ENCODE measurements around the gene HOXA9. TPM values are rescaled to one million over a fixed set of nuclear protein-coding genes. Genes with fewer than 3 reads are reported as not detected.

The HOXA9 gene
- total RNA-seq, 6 donors from 2014 or later, result 0.30 to 6.1 (median 0.49) TPM; not detected in 1

- DNase-seq (peak; percentile 17 to 84), ATAC-seq (ENCODE audit: low FRiP score in 2 of 2) (no peak)
- Histone ChIP-seq H3K4me1 (peaks cover 24 to 43% (median 33%) of the 10 kb centered on the region in 4 donors), H3K4me3 (peak within 1 kb of the TSS; percentile 3 to 53 (median 40)), H3K27ac (no peak within 1 kb of the TSS), H3K9me3 (peaks cover 0 to 6% (median 0%) of the 10 kb centered on the region in 4 donors), H3K27me3 (peaks cover 2 to 95% (median 69%) of the 10 kb centered on the region in 4 donors), H3K36me3 (no peaks in the 10 kb centered on the region)
- no peak for TF ChIP-seq CTCF (IDR thresholded peaks at IDR 0.05)
- TF ChIP-seq EP300 (IDR thresholded peaks at IDR 0.05), result no peak
- TF ChIP-seq POLR2A (IDR thresholded peaks at IDR 0.05), result no peak
- no peak for TF ChIP-seq POLR2AphosphoS5 (IDR thresholded peaks at IDR 0.05)
- WGBS, 2 donors, result 10 to 34% methylated on average over 4 to 56 of the region's 82 CpGs
Observed at GRCh38 chr7:27173956-27174873, 8.9 kb upstream of the HOXA9 start, which contains the start of gene HOXA10. TSS of gene HOXA10 (minus strand) at chr7:27174320. CDS start at chr7:27174306, 14 bp downstream.

GRCh38 chr7:27173511-27173955 lies 8.2 kb upstream of the HOXA9 start:
- Histone ChIP-seq H3K36me3 (no peaks in the 10 kb centered on the region), H3K27me3 (peaks cover 2 to 95% (median 73%) of the 10 kb centered on the region in 4 donors), H3K4me1 (peaks cover 24 to 44% (median 33%) of the 10 kb centered on the region in 4 donors), H3K4me3 (peak overlapping the region; percentile 3 to 53 (median 40)), H3K27ac (no peak overlapping the region), H3K9me3 (peaks cover 0 to 6% (median 0%) of the 10 kb centered on the region in 4 donors)
- 2 to 8% methylated on average over 10 of the region's 59 CpGs for WGBS, 2 donors
- ATAC-seq (ENCODE audit: low FRiP score in 2 of 2), result peak in 1 of 2 donors; percentile 76
- TF ChIP-seq EP300 (IDR thresholded peaks at IDR 0.05), result no peak
- TF ChIP-seq POLR2AphosphoS5 (IDR thresholded peaks at IDR 0.05), result no peak
- no peak for TF ChIP-seq CTCF (IDR thresholded peaks at IDR 0.05)
- peak; percentile 47 to 91 for DNase-seq

- no peak overlapping the region for H3K27ac ChIP-seq
- H3K4me3 ChIP-seq, result peak overlapping the region; percentile 3 to 53 (median 40)
- WGBS, 2 donors, result 2 to 3% methylated on average over 23 of the region's 58 CpGs
- TF ChIP-seq POLR2AphosphoS5 (IDR thresholded peaks at IDR 0.05) (no peak), POLR2A (IDR thresholded peaks at IDR 0.05) (no peak), CTCF (IDR thresholded peaks at IDR 0.05) (no peak), EP300 (IDR thresholded peaks at IDR 0.05) (no peak)
- H3K4me1 ChIP-seq, result peaks cover 24 to 44% (median 33%) of the 10 kb centered on the region in 4 donors
- peak; percentile 17 to 87 for DNase-seq
- peak in 1 of 2 donors; percentile 44 for ATAC-seq (ENCODE audit: low FRiP score in 2 of 2)
- H3K36me3 ChIP-seq, result no peaks in the 10 kb centered on the region
- H3K9me3 ChIP-seq, result peaks cover 0 to 6% (median 0%) of the 10 kb centered on the region in 4 donors
- H3K27me3 ChIP-seq, result peaks cover 2 to 95% (median 77%) of the 10 kb centered on the region in 4 donors
Observed at GRCh38 chr7:27172823-27173510, 7.6 kb upstream of the HOXA9 start.

- no peaks in the 10 kb centered on the region for H3K36me3 ChIP-seq
- H3K4me1 ChIP-seq, result peaks cover 24 to 44% (median 34%) of the 10 kb centered on the region in 4 donors
- TF ChIP-seq POLR2AphosphoS5 (IDR thresholded peaks at IDR 0.05) (no peak), CTCF (IDR thresholded peaks at IDR 0.05) (no peak), POLR2A (IDR thresholded peaks at IDR 0.05) (no peak), EP300 (IDR thresholded peaks at IDR 0.05) (no peak)
- DNase-seq (peak in 1 of 2 donors; percentile 8), ATAC-seq (ENCODE audit: low FRiP score in 2 of 2) (no peak)
- peaks cover 2 to 96% (median 78%) of the 10 kb centered on the region in 4 donors for H3K27me3 ChIP-seq
- H3K9me3 ChIP-seq, result peaks cover 0 to 6% (median 0%) of the 10 kb centered on the region in 4 donors
- WGBS, 2 donors, result 19 to 20% methylated on average over 5 to 10 of the region's 10 CpGs
- H3K27ac ChIP-seq, result no peak overlapping the region
- peak overlapping the region in 2 of 4 donors; percentile 47 to 53 for H3K4me3 ChIP-seq
Observed at GRCh38 chr7:27172315-27172774, 7.0 kb upstream of the HOXA9 start.
